ENCODE results near the gene MEI4.
"Not testable (repeated sequence)": the region's sequence is repeated elsewhere in the genome, so short reads cannot be mapped to it uniquely, and the experiment has no call there.

MEI4 gene

GRCh38 chr6:77686931-77687330 is 34.1 kb downstream of the MEI4 start:
- no peak for DNase-seq

- DNase-seq: no peak
Measured at GRCh38 chr6:77688649-77689048, 35.8 kb downstream of the MEI4 start.

GRCh38 chr6:77700095-77700494 is 47.3 kb downstream of the MEI4 start:
- not testable (repeated sequence) for DNase-seq

- DNase-seq: no peak
Measured at GRCh38 chr6:77707603-77708002, 54.8 kb downstream of the MEI4 start.

GRCh38 chr6:77715588-77715987 is 62.7 kb downstream of the MEI4 start:
- no peak for DNase-seq

- DNase-seq: no peak
Measured at GRCh38 chr6:77716311-77716710, 63.5 kb downstream of the MEI4 start.

GRCh38 chr6:77736010-77736409 is 83.2 kb downstream of the MEI4 start:
- not testable (repeated sequence) for DNase-seq

GRCh38 chr6:77740380-77740779 is 87.5 kb downstream of the MEI4 start:
- peak; percentile 12 for DNase-seq

GRCh38 chr6:77752156-77752555 is 99.3 kb downstream of the MEI4 start:
- not testable (repeated sequence) for DNase-seq

GRCh38 chr6:77762386-77762785 is 109.5 kb downstream of the MEI4 start:
- DNase-seq: no peak

- no peak for DNase-seq
Measured at GRCh38 chr6:77763124-77763523, 110.3 kb downstream of the MEI4 start.

- DNase-seq: no peak
Measured at GRCh38 chr6:77764364-77764763, 111.5 kb downstream of the MEI4 start.

GRCh38 chr6:77773157-77773822 is 120.5 kb downstream of the MEI4 start:
- no peak for DNase-seq

GRCh38 chr6:77774457-77774856 is 121.6 kb downstream of the MEI4 start:
- DNase-seq: no peak

GRCh38 chr6:77776441-77776840 is 123.6 kb downstream of the MEI4 start:
- DNase-seq: no peak

GRCh38 chr6:77778527-77778926 is 125.7 kb downstream of the MEI4 start:
- no peak for DNase-seq

GRCh38 chr6:77786935-77787629 is 134.2 kb downstream of the MEI4 start:
- no peak for DNase-seq

- DNase-seq: no peak
Measured at GRCh38 chr6:77796824-77797809, 144.3 kb downstream of the MEI4 start.

GRCh38 chr6:77812304-77812703 is 159.5 kb downstream of the MEI4 start:
- no peak for DNase-seq

- no peak for DNase-seq
Measured at GRCh38 chr6:77813090-77813489, 160.3 kb downstream of the MEI4 start.

GRCh38 chr6:77814119-77814518 is 161.3 kb downstream of the MEI4 start:
- no peak for DNase-seq

- DNase-seq: no peak
Measured at GRCh38 chr6:77815531-77815930, 162.7 kb downstream of the MEI4 start.

GRCh38 chr6:77816766-77817270 is 164.0 kb downstream of the MEI4 start:
- DNase-seq: no peak
